ENCODE results near the gene ADAMTSL1. TPM values are rescaled to one million over a fixed set of nuclear protein-coding genes. Genes with fewer than 3 reads are reported as not detected.

Gene ADAMTSL1
- total RNA-seq, 6 donors from 2014 or later: 0.44 to 6.4 (median 2.3) TPM; not detected in 1

DNA sequence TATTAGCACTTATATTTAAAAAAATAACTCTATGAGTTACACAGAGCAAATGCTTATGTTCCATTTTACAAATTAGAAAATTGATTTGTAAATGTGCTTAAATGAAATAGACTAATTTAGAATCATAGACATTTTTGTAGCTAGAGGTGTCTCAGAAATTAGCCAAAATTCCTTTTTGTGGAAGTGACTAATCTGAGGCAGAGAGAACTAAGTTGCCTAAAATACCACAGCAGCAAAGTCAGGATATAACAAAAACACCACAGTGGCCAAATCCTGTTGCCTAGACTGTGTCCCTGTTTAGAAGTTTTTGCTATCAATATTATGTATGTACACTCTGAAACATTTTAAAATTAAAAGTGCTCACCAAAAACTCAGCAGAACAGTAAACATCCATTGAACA lies 18.7 kb downstream of the ADAMTSL1 start:
- ATAC-seq (ENCODE audit: low FRiP score in 2 of 2) (no peak), DNase-seq (no peak)
- H3K9me3 ChIP-seq: no peaks in the 10 kb centered on the region
- no peak overlapping the region for H3K27ac ChIP-seq
- H3K4me3 ChIP-seq: no peak overlapping the region
- no peaks in the 10 kb centered on the region for H3K36me3 ChIP-seq
- H3K4me1 ChIP-seq: no peaks in the 10 kb centered on the region
- no peaks in the 10 kb centered on the region for H3K27me3 ChIP-seq
- no peak for TF ChIP-seq EP300 (IDR thresholded peaks at IDR 0.05)

DNA sequence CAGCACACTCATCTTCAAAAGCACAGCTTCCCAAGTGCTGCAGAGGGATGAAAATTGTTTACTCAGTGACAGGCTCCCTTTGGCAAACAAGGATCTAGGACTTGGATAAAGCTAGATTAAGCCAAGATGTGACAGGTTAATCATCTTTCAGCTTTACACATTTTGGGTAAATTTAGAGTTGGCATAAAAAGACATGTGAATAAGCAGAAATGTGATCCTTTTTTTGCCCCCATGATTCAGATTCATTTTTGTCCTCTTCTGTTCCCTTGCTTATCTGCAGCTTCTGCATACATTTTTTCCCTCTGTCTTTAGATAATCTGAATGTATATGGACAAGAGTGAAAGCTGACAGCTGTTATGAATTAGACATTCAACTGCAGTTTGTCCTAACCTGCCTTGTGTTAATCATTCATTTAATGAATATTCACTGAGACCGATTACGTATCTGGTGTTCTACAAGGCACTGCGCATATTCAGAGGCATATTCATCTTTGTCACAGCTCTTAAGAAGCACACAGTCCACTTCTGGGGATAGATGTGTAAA lies 19.6 kb downstream of the ADAMTSL1 start:
- no peak for DNase-seq
- H3K36me3 ChIP-seq: no peaks in the 10 kb centered on the region
- WGBS, 2 donors: 94 to 95% methylated on average over 3 of the region's 3 CpGs
- no peak overlapping the region for H3K4me3 ChIP-seq
- H3K27ac ChIP-seq: no peak overlapping the region
- no peaks in the 10 kb centered on the region for H3K27me3 ChIP-seq
- ATAC-seq (ENCODE audit: low FRiP score in 2 of 2): no peak
- no peaks in the 10 kb centered on the region for H3K9me3 ChIP-seq
- TF ChIP-seq POLR2A (IDR thresholded peaks at IDR 0.05): no peak
- TF ChIP-seq, protein P1, sequence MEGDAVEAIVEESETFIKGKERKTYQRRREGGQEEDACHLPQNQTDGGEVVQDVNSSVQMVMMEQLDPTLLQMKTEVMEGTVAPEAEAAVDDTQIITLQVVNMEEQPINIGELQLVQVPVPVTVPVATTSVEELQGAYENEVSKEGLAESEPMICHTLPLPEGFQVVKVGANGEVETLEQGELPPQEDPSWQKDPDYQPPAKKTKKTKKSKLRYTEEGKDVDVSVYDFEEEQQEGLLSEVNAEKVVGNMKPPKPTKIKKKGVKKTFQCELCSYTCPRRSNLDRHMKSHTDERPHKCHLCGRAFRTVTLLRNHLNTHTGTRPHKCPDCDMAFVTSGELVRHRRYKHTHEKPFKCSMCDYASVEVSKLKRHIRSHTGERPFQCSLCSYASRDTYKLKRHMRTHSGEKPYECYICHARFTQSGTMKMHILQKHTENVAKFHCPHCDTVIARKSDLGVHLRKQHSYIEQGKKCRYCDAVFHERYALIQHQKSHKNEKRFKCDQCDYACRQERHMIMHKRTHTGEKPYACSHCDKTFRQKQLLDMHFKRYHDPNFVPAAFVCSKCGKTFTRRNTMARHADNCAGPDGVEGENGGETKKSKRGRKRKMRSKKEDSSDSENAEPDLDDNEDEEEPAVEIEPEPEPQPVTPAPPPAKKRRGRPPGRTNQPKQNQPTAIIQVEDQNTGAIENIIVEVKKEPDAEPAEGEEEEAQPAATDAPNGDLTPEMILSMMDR (IDR thresholded peaks at IDR 0.05): no peak
- TF ChIP-seq EP300 (IDR thresholded peaks at IDR 0.05): no peak
- TF ChIP-seq POLR2AphosphoS5 (IDR thresholded peaks at IDR 0.05): no peak
- H3K4me1 ChIP-seq: no peaks in the 10 kb centered on the region

DNA sequence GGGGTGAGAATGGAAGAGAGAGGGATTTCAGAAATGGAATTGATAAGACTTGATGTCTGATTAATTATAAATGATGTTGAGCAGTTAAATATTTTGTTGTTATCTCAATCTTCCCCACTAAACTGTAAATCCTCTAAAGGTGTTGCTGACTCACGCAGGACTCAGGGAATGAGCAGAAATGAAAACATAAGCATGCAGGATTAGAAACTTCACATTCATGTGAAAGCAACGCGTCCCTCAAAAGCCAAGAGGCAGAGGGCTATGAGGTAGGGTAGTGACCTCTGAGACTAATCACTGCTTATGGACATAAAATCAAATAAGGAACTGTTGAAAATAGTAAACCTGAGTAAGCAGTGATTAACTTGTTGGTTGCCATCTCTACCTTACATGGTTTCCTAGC lies 21.1 kb downstream of the ADAMTSL1 start:
- no peaks in the 10 kb centered on the region for H3K36me3 ChIP-seq
- no peak overlapping the region for H3K4me3 ChIP-seq
- no peaks in the 10 kb centered on the region for H3K9me3 ChIP-seq
- H3K4me1 ChIP-seq: peaks cover 0 to 7% (median 4%) of the 10 kb centered on the region in 4 donors
- DNase-seq: no peak
- 95 to 97% methylated on average over 3 of the region's 3 CpGs for WGBS, 2 donors
- no peaks in the 10 kb centered on the region for H3K27me3 ChIP-seq
- TF ChIP-seq EP300 (IDR thresholded peaks at IDR 0.05): no peak
- TF ChIP-seq POLR2AphosphoS5 (IDR thresholded peaks at IDR 0.05): no peak
- TF ChIP-seq, protein P1 (IDR thresholded peaks at IDR 0.05): no peak
- no peak for ATAC-seq (ENCODE audit: low FRiP score in 2 of 2)
- H3K27ac ChIP-seq: no peak overlapping the region

DNA sequence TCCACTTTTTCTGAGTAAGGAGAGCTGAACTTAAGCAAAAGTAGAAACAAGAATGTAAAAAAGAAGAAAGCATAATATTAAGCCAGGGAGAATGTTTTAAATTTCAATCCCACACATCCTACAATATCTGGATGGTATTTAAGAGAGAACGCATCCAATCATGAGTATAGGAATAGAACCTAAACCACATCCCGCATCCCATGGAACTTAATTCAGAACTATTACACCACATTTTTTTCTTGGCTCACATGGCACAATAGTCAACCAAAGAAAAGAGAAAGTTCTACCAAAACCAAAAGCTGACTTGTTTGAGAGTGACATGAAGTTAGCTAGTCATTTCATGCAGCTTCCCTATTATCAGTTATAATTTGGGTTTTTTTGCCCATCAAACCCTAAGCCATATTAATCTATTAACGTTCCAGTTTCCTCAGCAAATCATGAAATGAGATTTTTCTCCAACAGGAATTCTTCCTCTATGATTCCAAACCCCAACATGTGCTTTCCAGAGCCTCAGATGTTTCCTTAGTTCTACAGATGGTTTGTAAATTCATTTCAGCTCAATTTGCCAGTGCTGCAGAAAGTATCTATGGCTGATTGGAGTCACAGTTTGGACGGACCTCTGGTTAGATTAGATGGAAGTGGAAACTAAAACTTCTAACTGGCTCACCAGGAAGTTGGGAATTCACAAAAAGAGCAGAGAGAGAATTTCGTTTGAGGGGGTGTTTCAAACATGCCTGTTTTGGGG lies 22.5 kb downstream of the ADAMTSL1 start:
- no peak for ATAC-seq (ENCODE audit: low FRiP score in 2 of 2)
- H3K27ac ChIP-seq: no peak overlapping the region

DNA sequence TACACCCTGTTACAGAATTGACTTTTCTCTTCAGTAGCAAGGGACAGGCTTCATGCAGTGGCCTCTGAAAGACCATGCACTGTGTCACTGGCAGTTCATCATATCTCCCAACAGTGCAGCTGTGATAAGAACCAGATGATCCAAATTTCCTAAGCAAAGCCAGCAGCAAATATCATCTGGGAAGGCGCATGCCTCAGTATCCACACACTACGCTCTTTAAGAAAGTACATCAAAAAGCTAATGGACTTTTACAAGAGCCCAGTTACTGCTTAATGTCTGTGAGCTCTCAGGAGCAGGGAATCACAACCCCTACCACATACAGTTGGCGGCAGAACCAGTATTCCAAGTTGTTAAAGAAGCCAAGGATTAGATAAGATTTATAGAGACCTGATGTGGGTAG lies 25.1 kb downstream of the ADAMTSL1 start:
- no peak overlapping the region for H3K4me3 ChIP-seq
- H3K4me1 ChIP-seq: peaks cover 0 to 12% (median 4%) of the 10 kb centered on the region in 4 donors
- 69 to 82% methylated on average over 3 of the region's 3 CpGs for WGBS, 2 donors
- TF ChIP-seq POLR2A (IDR thresholded peaks at IDR 0.05) (no peak), POLR2AphosphoS5 (IDR thresholded peaks at IDR 0.05) (no peak), EP300 (IDR thresholded peaks at IDR 0.05) (no peak)
- TF ChIP-seq, protein P1 (IDR thresholded peaks at IDR 0.05): no peak
- no peaks in the 10 kb centered on the region for H3K9me3 ChIP-seq
- no peaks in the 10 kb centered on the region for H3K27me3 ChIP-seq
- ATAC-seq (ENCODE audit: low FRiP score in 2 of 2) (peak in 1 of 2 donors; percentile 21), DNase-seq (no peak)
- no peaks in the 10 kb centered on the region for H3K36me3 ChIP-seq
- H3K27ac ChIP-seq: no peak overlapping the region

More for the DNA sequence above, 22.5 kb downstream of the ADAMTSL1 start:
- DNase-seq: no peak
- peaks cover 0 to 12% (median 4%) of the 10 kb centered on the region in 4 donors for H3K4me1 ChIP-seq
- TF ChIP-seq EP300 (IDR thresholded peaks at IDR 0.05): no peak
- TF ChIP-seq, protein P1 (IDR thresholded peaks at IDR 0.05): no peak
- no peaks in the 10 kb centered on the region for H3K27me3 ChIP-seq
- no peaks in the 10 kb centered on the region for H3K36me3 ChIP-seq
- H3K4me3 ChIP-seq: no peak overlapping the region
- H3K9me3 ChIP-seq: no peaks in the 10 kb centered on the region
- 83 to 88% methylated on average over 5 of the region's 5 CpGs for WGBS, 2 donors
